GM19351 (cell line): Measurements from ENCODE around the gene FAM114A2.
"Not testable (repeated sequence)": the region's sequence is repeated elsewhere in the genome, so short reads cannot be mapped to it uniquely, and the experiment has no call there.

Source experiments
- ATAC-seq: cut with Tn5 transposase; IDR thresholded peaks from one replicate; pipeline ENCODE4 v1.9.1; 2021; ENCODE audit warnings: mild to moderate bottlenecking, moderate library complexity; ENCODE audit not compliant: unreplicated experiment

Gene FAM114A2

GRCh38 chr5:154038707-154039457, at the start of gene FAM114A2, which contains the start of gene MFAP3:
Gene FAM114A2, minus strand, starts transcription at chr5:154038910. Its CDS starts 3,957 bp downstream, at chr5:154034953.
Gene MFAP3, plus strand, starts transcription at chr5:154038967. Its CDS starts 10,756 bp downstream, at chr5:154049723.
- peak; percentile 95 for ATAC-seq

GRCh38 chr5:154087260-154087659, 48.5 kb upstream of the FAM114A2 start:
- no peak for ATAC-seq

GRCh38 chr5:154086641-154087040, 47.9 kb upstream of the FAM114A2 start:
- no peak for ATAC-seq

GRCh38 chr5:154086146-154086545, 47.4 kb upstream of the FAM114A2 start:
- no peak for ATAC-seq

- ATAC-seq, result no peak
Measured at GRCh38 chr5:154084062-154084639, 45.4 kb upstream of the FAM114A2 start.

GRCh38 chr5:154081246-154081645, 42.5 kb upstream of the FAM114A2 start:
- ATAC-seq, result no peak

GRCh38 chr5:154078272-154078671, 39.6 kb upstream of the FAM114A2 start:
- no peak for ATAC-seq

GRCh38 chr5:154077696-154078095, 39.0 kb upstream of the FAM114A2 start:
- ATAC-seq, result no peak

- ATAC-seq, result no peak
Measured at GRCh38 chr5:154076240-154076922, 37.7 kb upstream of the FAM114A2 start.

- ATAC-seq, result peak; percentile 95
Measured at GRCh38 chr5:154072414-154073171, 33.9 kb upstream of the FAM114A2 start.

- peak; percentile 22 for ATAC-seq
Measured at GRCh38 chr5:154071799-154072413, 33.2 kb upstream of the FAM114A2 start.

- ATAC-seq, result not testable (repeated sequence)
Measured at GRCh38 chr5:154069854-154070253, 31.1 kb upstream of the FAM114A2 start.

- ATAC-seq, result no peak
Measured at GRCh38 chr5:154065971-154066370, 27.3 kb upstream of the FAM114A2 start.

- no peak for ATAC-seq
Measured at GRCh38 chr5:154063372-154063771, 24.7 kb upstream of the FAM114A2 start.

- ATAC-seq, result no peak
Measured at GRCh38 chr5:154060606-154061005, 21.9 kb upstream of the FAM114A2 start.

- ATAC-seq, result no peak
Measured at GRCh38 chr5:154059583-154059982, 20.9 kb upstream of the FAM114A2 start.

GRCh38 chr5:154059039-154059430, 20.3 kb upstream of the FAM114A2 start:
- peak; percentile 52 for ATAC-seq

- ATAC-seq, result peak; percentile 76
Measured at GRCh38 chr5:154058055-154059038, 19.6 kb upstream of the FAM114A2 start.

- ATAC-seq, result no peak
Measured at GRCh38 chr5:154055201-154055600, 16.5 kb upstream of the FAM114A2 start.
